H9 (cell line): ENCODE data around the gene TACR1. TPM values are rescaled to one million over a fixed set of nuclear protein-coding genes. Genes with fewer than 3 reads are reported as not detected.

Experiments
- DNase-seq: peaks from one replicate; pipeline ENCODE4 v3.0.0-alpha.2; 2017
- H2AFZ ChIP-seq: one replicate; pipeline ENCODE4 v1.6.1; 2013; ENCODE audit warnings: mild to moderate bottlenecking, low read length, control low read depth, moderate library complexity
- H2AK5ac ChIP-seq: 2 replicates; pipeline ENCODE4 v1.6.1; 2013; ENCODE audit warnings: low read length, control low read depth, mixed read lengths; ENCODE audit not compliant: insufficient read length
- H2BK120ac ChIP-seq: one replicate; pipeline ENCODE4 v1.6.1; 2013; ENCODE audit warnings: low read depth, mild to moderate bottlenecking, low read length, control low read depth, inconsistent platforms; ENCODE audit not compliant: poor library complexity, severe bottlenecking
- H2BK12ac ChIP-seq: 2 replicates; pipeline ENCODE4 v1.6.1; 2013; ENCODE audit warnings: low read length, control low read depth, mixed read lengths, low read depth; ENCODE audit not compliant: insufficient read length
- H2BK15ac ChIP-seq: 2 replicates; pipeline ENCODE4 v1.6.1; 2013; ENCODE audit warnings: low read depth, low read length, control low read depth
- H2BK20ac ChIP-seq: one replicate; pipeline ENCODE4 v1.6.1; 2013; ENCODE audit warnings: low read depth, mild to moderate bottlenecking, low read length, control low read depth, inconsistent platforms; ENCODE audit not compliant: poor library complexity, severe bottlenecking
- H2BK5ac ChIP-seq: 2 replicates; pipeline ENCODE4 v1.6.1; 2013; ENCODE audit warnings: low read length, control low read depth, mixed read lengths; ENCODE audit not compliant: insufficient read length
- H3K14ac ChIP-seq: 2 replicates; pipeline ENCODE4 v1.6.1; 2013; ENCODE audit warnings: low read length, control low read depth; ENCODE audit not compliant: insufficient read depth
- H3K18ac ChIP-seq: 2 replicates; pipeline ENCODE4 v1.6.1; 2013; ENCODE audit warnings: low read depth, mild to moderate bottlenecking, mixed read lengths, low read length, control low read depth; ENCODE audit not compliant: insufficient read length
- H3K23ac ChIP-seq: 2 replicates; pipeline ENCODE4 v1.6.1; 2013; ENCODE audit warnings: low read length, control low read depth, mixed read lengths, low read depth; ENCODE audit not compliant: insufficient read length
- H3K23me2 ChIP-seq: 2 replicates; pipeline ENCODE4 v1.6.1; 2013; ENCODE audit warnings: low read depth, mild to moderate bottlenecking, mixed read lengths, low read length, control low read depth; ENCODE audit not compliant: insufficient read length, poor library complexity, severe bottlenecking
- H3K27ac ChIP-seq: 2 replicates; pipeline ENCODE4 v1.5.1; 2013; ENCODE audit warnings: low read length, control low read depth, mixed read lengths, low read depth; ENCODE audit not compliant: insufficient read length
- H3K27me3 ChIP-seq: 2 replicates; pipeline ENCODE4 v1.6.1; 2013; ENCODE audit warnings: low read length, control low read depth, inconsistent platforms; ENCODE audit not compliant: insufficient read depth
- H3K4ac ChIP-seq: 2 replicates; pipeline ENCODE4 v1.6.1; 2013; ENCODE audit warnings: low read depth, mild to moderate bottlenecking, control low read depth, inconsistent platforms, low read length, moderate library complexity
- H3K4me1 ChIP-seq: 2 replicates; pipeline ENCODE4 v1.6.1; 2013; ENCODE audit warnings: low read length, control low read depth, inconsistent platforms; ENCODE audit not compliant: insufficient read depth
- H3K4me2 ChIP-seq: 2 replicates; pipeline ENCODE4 v1.6.1; 2013; ENCODE audit warnings: low read length, control low read depth, mixed read lengths; ENCODE audit not compliant: insufficient read length, insufficient read depth
- H3K56ac ChIP-seq: 2 replicates; pipeline ENCODE4 v1.6.1; 2013; ENCODE audit warnings: low read depth, mild to moderate bottlenecking, mixed read lengths, low read length, control low read depth; ENCODE audit not compliant: insufficient read length
- H3K79me1 ChIP-seq: 2 replicates; pipeline ENCODE4 v1.6.1; 2013; ENCODE audit warnings: low read depth, mild to moderate bottlenecking, moderate library complexity, low read length, control low read depth, inconsistent platforms; ENCODE audit not compliant: insufficient read depth, poor library complexity, severe bottlenecking
- H3K79me2 ChIP-seq: 2 replicates; pipeline ENCODE4 v1.6.1; 2013; ENCODE audit warnings: low read length, control low read depth, inconsistent platforms; ENCODE audit not compliant: insufficient read depth
- H3K9ac ChIP-seq: 2 replicates; pipeline ENCODE4 v1.6.1; 2013; ENCODE audit warnings: low read length, control low read depth, mixed read lengths; ENCODE audit not compliant: insufficient read length; ENCODE audit errors: extremely low read depth
- H3K9me3 ChIP-seq: one replicate; pipeline ENCODE4 v1.6.1; 2013; ENCODE audit warnings: low read depth, low read length, inconsistent platforms; ENCODE audit not compliant: control insufficient read depth
- H3T11ph ChIP-seq: one replicate; pipeline ENCODE4 v1.6.1; 2013; ENCODE audit warnings: mild to moderate bottlenecking, low read length, control low read depth, inconsistent platforms
- H4K20me1 ChIP-seq: one replicate; pipeline ENCODE4 v1.6.1; 2013; ENCODE audit not compliant: control insufficient read depth, insufficient read length, insufficient read depth
- H4K5ac ChIP-seq: 2 replicates; pipeline ENCODE4 v1.6.1; 2013; ENCODE audit warnings: low read depth, mild to moderate bottlenecking, mixed read lengths, low read length, control low read depth; ENCODE audit not compliant: insufficient read length
- H4K8ac ChIP-seq: replicated peaks from 2 replicates; pipeline ENCODE4 v1.6.1; 2013; ENCODE audit warnings: low read length, control low read depth, mixed read lengths, low read depth; ENCODE audit not compliant: insufficient read length
- H4K91ac ChIP-seq: 2 replicates; pipeline ENCODE4 v1.6.1; 2013; ENCODE audit warnings: low read depth, mild to moderate bottlenecking, moderate library complexity, mixed read lengths, low read length, control low read depth; ENCODE audit not compliant: insufficient read length
- H3K27ac Mint-ChIP-seq, 3 experiments: 2 replicates in 2 of 3; 3 replicates in 1 of 3; pipeline ENCODE4 v1.8.0; 2020 to 2021; ENCODE audit warnings: mixed read lengths in 3 of 3, mild to moderate bottlenecking in 1 of 3, moderate library complexity in 1 of 3
- H3K27me3 Mint-ChIP-seq: 2 replicates; pipeline ENCODE4 v1.8.0; 2021; ENCODE audit warnings: low read depth, mild to moderate bottlenecking, moderate library complexity, mixed read lengths
- H3K36me3 Mint-ChIP-seq, 3 experiments: 2 replicates in 2 of 3; 3 replicates in 1 of 3; pipeline ENCODE4 v1.8.0; 2020 to 2021; ENCODE audit warnings: low read depth in 3 of 3, mixed read lengths in 3 of 3; ENCODE audit not compliant: insufficient read depth in 1 of 3
- H3K4me1 Mint-ChIP-seq, 2 experiments: 2 replicates each; pipeline ENCODE4 v1.8.0; 2020; ENCODE audit warnings: mixed read lengths in 2 of 2
- H3K4me3 Mint-ChIP-seq, 2 experiments: 2 replicates in 1 of 2; 3 replicates in 1 of 2; pipeline ENCODE4 v1.8.0; 2020 to 2021; ENCODE audit warnings: mild to moderate bottlenecking in 2 of 2, mixed read lengths in 2 of 2, moderate library complexity in 1 of 2
- H3K9me3 Mint-ChIP-seq, 2 experiments: 2 replicates in 1 of 2; 3 replicates in 1 of 2; pipeline ENCODE4 v1.8.0; 2020; ENCODE audit warnings: mild to moderate bottlenecking in 2 of 2, mixed read lengths in 2 of 2, moderate library complexity in 1 of 2
- CTCF ChIP-seq: fragments of 200-600 bp; sonication (generic); conservative IDR thresholded peaks from 3 replicates; pipeline ENCODE4 v1.8.0; 2021; ENCODE audit warnings: antibody characterized with exemption, mild to moderate bottlenecking
- WGBS: extraction: QIAGEN DNeasy Blood & Tissue Kit; methylation state at CpG from one replicate; pipeline ENCODE4 v1.1.7; 2013; ENCODE audit warnings: missing lambda C conversion rate, low lambda C conversion rate, mixed read lengths; ENCODE audit not compliant: insufficient read length; ENCODE audit errors: extremely low coverage; 5-methylcytosine and 5-hydroxymethylcytosine counted together
- total RNA-seq: library from RNA; stranded (reverse); gene quantifications from 2 replicates; pipeline ENCODE4 v1.2.1, GENCODE V29; 2021

Gene TACR1
- total RNA-seq, 1 experiment from 2014 or later, result 1.4 TPM

GRCh38 chr2:75170889-75171288 lies 28.4 kb downstream of the TACR1 start:
- Mint-ChIP-seq H3K36me3 (peaks cover 10 to 32% (median 20%) of the 10 kb centered on the region in 3 experiments), H3K4me1 (peaks cover 50 to 54% of the 10 kb centered on the region in 2 experiments), H3K9me3 (peaks cover 13 to 15% of the 10 kb centered on the region in 2 experiments), H3K27ac (no peak overlapping the region), H3K4me3 (no peak overlapping the region), H3K27me3 (no peaks in the 10 kb centered on the region)
- H3K9ac ChIP-seq, result no peak overlapping the region
- H3K27ac ChIP-seq, result no peak overlapping the region
- H4K8ac ChIP-seq, result no peak overlapping the region
- no peaks in the 10 kb centered on the region for H3K23me2 ChIP-seq
- TF ChIP-seq CTCF, result no peak
- no peak overlapping the region for H3K4ac ChIP-seq
- no peak for DNase-seq
- no peaks in the 10 kb centered on the region for H4K20me1 ChIP-seq
- H2BK20ac ChIP-seq, result no peak overlapping the region
- no peak overlapping the region for H3K4me2 ChIP-seq
- H2AFZ ChIP-seq, result no peak overlapping the region
- no peaks in the 10 kb centered on the region for H3K27me3 ChIP-seq
- H3K9me3 ChIP-seq, result no peaks in the 10 kb centered on the region
- no peaks in the 10 kb centered on the region for H3K79me1 ChIP-seq
- peaks cover 9% of the 10 kb centered on the region; the same call in 1 of the 2 replicates for H3K4me1 ChIP-seq
- no peak overlapping the region for H4K5ac ChIP-seq
- H4K91ac ChIP-seq, result no peak overlapping the region
- no peak overlapping the region for H3K23ac ChIP-seq
- no peak overlapping the region for H2BK120ac ChIP-seq
- H3K14ac ChIP-seq, result no peak overlapping the region
- no peak overlapping the region for H3T11ph ChIP-seq
- no peak overlapping the region for H2AK5ac ChIP-seq
- WGBS, result no CpG with 5 or more reads among the region's 2 CpGs
- H3K56ac ChIP-seq, result no peak overlapping the region
- no peaks in the 10 kb centered on the region for H3K79me2 ChIP-seq
- H2BK12ac ChIP-seq, result no peak overlapping the region
- no peak overlapping the region for H3K18ac ChIP-seq
- no peak overlapping the region for H2BK5ac ChIP-seq
- H2BK15ac ChIP-seq, result no peak overlapping the region
